CD4-positive, alpha-beta T cell treated with Interleukin-1 beta for 1 hour (primary cell): ENCODE data around the gene SNN.

Source experiments
- DNase-seq, 2 donors: peaks; one replicate each; pipeline ENCODE4 v3.0.0-alpha.2; 2020 to 2022

Gene SNN

DNA sequence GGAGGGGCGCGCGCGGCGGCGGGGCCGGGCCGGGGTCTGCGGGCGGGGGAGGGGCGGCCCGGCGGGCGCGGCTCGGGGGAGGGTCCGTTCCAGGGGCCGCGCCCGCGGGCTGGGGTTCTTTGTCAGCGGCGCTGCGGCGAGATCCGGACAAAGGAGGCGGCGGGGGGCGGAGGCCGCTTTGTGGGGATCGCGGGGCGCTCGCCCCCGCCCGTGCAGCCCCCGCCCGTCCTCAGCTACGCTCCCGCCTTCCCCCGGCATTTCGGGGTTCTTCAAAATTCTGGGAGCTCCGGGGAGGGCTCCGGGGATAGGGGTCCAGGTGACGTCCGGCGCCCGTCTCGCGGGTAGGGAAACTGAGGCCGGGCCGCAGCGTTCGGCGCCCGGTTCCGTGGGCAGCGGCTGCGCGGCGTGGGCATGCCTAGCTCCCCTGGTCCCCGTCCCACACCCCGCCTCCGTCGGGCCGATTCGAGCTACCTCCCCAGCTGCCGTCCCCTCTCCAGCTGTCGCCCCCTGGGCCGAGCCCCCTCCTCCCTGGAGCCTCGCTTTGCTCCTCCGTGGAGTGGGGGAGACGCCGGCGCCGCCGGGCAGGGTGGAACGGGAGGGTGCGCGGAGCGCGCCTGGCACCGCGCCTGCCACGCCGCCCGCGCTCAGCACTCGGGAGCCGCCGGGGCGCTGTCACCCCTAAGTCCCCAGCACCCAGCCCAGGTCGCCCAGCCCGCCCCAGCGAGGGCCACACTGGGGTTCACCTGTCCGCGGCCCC lies 546 bp downstream of the SNN start:
- DNase-seq = no peak

- peak in 1 of 2 donors; percentile 82 for DNase-seq
Observed at GRCh38 chr16:11669380-11670146, 1.3 kb downstream of the SNN start.

DNA sequence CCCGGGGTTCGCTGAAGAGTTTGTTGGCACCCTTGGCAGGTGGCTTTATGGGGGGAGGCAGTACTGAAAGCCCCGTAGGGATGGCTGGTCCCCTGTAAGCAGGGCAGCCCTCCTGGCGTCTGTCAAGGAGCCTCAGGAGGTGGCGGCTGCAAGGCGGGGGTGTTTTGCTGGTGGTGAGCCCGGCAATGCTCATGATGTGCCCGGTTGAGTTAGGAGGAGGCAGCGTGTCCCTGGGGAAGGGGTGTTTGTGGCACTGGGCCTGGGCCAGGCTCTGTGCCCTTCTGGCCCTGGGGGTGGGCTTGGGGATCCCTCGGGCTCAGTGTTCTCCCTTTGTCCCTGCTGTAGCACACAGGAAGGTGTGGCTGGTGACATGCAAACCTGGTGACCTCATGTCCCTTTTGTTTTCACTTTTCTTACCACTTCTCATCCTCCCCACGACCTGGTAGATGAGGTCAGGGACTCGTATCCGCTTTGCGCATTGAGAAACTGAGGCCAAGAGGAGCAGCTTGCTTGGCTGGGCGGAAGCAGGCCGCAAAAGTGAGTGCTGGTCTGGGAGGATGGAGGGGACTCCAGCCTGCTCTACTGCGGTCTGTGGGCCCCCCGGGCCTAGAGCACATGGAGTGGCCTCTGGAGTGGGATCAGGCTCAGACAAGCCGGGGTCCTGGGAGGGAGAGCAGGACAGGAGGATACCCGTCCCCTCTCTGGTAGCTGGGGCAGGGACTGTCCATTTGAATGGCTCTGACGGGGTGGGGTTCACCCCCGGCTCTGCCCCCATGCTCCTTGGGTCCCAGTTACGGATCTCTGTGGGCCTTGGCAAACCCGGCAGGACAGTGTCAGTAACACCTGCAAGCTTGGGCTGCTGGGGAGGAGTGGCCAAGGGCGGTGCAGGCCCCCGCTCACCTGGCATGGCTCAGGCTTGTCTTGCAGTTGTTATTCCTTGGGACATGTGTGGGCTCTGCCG lies 2.2 kb downstream of the SNN start:
- DNase-seq = peak; percentile 39 to 46

GRCh38 chr16:11671271-11671670 lies 3.0 kb downstream of the SNN start:
- DNase-seq = no peak

DNA sequence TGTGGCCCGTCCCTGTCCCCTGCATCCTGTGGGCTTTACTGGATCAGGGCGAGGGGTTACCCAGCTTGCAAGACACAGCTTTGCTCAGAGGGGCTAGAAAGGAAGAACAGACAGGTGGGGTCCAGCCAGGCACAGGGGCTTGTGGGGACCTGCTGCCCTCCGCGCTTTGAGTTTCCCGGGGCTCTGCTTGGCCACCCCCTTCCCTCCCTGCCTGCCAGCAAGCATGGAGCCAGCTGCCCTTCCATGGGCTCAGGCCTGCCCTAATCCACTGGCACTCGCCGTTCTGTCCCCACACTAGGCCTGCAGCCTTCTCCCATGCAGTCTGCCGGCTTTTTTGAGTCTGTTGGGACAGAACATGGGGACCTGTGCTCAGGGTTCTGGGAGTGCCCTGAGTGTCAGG lies 3.4 kb downstream of the SNN start:
- no peak for DNase-seq

- peak; percentile 49 to 72 for DNase-seq
Observed at GRCh38 chr16:11672206-11673090, 4.2 kb downstream of the SNN start.

GRCh38 chr16:11673091-11674000 lies 5.1 kb downstream of the SNN start:
- DNase-seq = no peak

GRCh38 chr16:11674001-11674817 lies 6.0 kb downstream of the SNN start:
- no peak for DNase-seq

DNA sequence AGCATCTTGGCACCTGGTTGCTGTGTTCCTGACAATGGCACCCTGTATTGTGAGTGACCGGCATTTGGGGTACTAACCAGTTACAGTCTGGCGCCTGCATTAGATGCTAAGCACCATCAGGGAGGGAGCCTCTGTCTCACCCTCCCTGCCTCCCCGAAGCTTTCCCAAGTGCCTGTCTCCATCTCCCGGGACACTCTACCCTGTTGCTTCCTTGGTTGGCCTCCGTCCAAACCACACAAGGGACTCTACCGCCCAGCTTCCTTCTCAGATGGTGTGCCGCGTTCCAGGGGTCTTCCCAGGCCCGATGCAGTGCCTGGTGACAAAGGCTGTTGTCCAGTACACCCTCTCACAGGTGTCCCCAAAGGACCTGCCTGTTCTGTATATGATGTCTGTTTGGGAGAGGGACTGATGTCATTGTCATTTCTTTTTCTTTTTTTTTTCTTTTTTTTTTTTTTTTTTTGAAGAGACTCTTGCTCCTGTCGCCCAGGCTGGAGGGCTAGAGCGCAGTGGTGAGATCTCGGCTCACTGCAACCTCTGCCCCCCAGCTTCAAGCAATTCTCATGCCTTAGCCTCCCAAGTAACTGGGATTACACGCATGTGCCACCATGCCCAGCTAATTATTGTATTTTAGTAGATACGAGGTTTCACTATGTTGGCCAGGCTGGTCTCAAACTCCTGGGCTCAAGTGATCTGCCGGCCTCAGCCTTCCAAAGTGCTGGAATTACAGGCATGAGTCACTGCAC lies 6.7 kb downstream of the SNN start:
- DNase-seq = no peak

- no peak for DNase-seq
Observed at GRCh38 chr16:11675561-11676511, 7.6 kb downstream of the SNN start.

DNA sequence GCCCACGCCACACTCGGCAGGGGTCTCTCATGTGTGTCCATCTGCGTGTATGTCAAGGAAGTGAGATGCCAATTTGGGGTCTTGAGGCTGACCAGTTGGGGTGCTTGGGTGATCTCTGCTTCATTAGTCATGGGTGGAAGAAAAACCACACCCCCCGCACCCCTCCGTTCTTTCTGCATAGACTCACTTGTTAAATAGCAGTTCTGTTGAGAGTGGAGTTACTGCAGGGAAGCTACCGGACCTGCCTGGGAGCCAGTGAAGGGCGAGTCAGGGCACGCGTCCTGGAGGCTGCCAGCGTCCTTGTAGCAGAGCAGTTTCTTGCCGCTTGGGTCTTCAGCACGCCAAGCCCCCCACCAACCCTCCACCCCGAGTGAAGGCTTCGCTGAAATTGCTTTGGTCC lies 8.5 kb downstream of the SNN start:
- no peak for DNase-seq

GRCh38 chr16:11677451-11677951 lies 9.2 kb downstream of the SNN start:
- DNase-seq = no peak

GRCh38 chr16:11677959-11678881 lies 10.0 kb downstream of the SNN start:
- DNase-seq = no peak

DNA sequence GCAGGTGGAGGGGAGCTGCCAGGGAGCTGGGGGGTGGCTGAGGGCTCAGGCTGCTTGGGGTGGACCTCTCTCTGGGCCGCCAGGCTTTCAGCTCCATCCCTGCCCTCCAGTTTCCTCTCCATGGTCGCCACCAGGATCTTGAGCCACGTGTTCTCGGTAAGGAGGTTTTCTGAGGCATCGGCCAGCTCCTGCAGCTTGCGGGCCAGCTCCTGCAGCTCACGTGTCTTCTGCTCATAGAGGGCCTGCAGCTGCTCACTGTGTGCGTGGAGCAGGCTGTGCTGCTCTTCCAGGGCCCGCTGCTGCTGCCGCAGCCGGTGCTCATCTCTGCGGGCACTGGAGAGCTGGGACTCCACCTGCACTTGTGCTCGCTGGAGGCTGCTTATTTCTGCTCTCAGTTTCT lies 11.0 kb downstream of the SNN start:
- no peak for DNase-seq

GRCh38 chr16:11679941-11680911 lies 12.0 kb downstream of the SNN start:
- no peak for DNase-seq

- peak in 1 of 2 donors; percentile 57 for DNase-seq
Observed at GRCh38 chr16:11681556-11681955, 13.3 kb downstream of the SNN start.
